Epithelial cell of esophagus (primary cell): ENCODE measurements around the gene KRT75.

Experiments
- DNase-seq: peaks from one replicate; pipeline ENCODE4 v3.0.0; 2010; ENCODE audit warnings: low read depth
- H3K4me3 ChIP-seq: 2 replicates; pipeline ENCODE4 v1.5.1; 2011; ENCODE audit warnings: mild to moderate bottlenecking, low read length, control low read depth
- CTCF ChIP-seq: IDR thresholded peaks from 2 replicates; pipeline ENCODE4 v1.5.1; 2011; ENCODE audit warnings: low read depth, mild to moderate bottlenecking, low read length, control low read depth, inconsistent platforms; ENCODE audit not compliant: insufficient read depth; ENCODE audit errors: missing control alignments

Gene KRT75

GRCh38 chr12:52407918-52408317 lies 26.3 kb downstream of the KRT75 start:
- no peak overlapping the region for H3K4me3 ChIP-seq
- no peak for TF ChIP-seq CTCF
- no peak for DNase-seq

- H3K4me3 ChIP-seq, result no peak within 1 kb of the TSS
- DNase-seq, result no peak
- no peak for TF ChIP-seq CTCF
These were observed 28.2 kb downstream of the KRT75 start, which contains the start of gene KRT82 for GRCh38 chr12:52405922-52406385. Gene KRT82 (minus strand): TSS chr12:52406335. CDS start chr12:52406277, 58 bp downstream.

- no peak for DNase-seq
- TF ChIP-seq CTCF, result no peak
- H3K4me3 ChIP-seq, result no peak overlapping the region
These were observed 29.2 kb downstream of the KRT75 start for GRCh38 chr12:52404951-52405350.

- H3K4me3 ChIP-seq, result no peak overlapping the region
- DNase-seq, result no peak
- TF ChIP-seq CTCF, result no peak
These were observed 30.6 kb downstream of the KRT75 start for GRCh38 chr12:52403561-52403960.

GRCh38 chr12:52402873-52403540 lies 31.2 kb downstream of the KRT75 start:
- H3K4me3 ChIP-seq, result no peak overlapping the region
- no peak for DNase-seq
- no peak for TF ChIP-seq CTCF

GRCh38 chr12:52402377-52402776 lies 31.8 kb downstream of the KRT75 start:
- no peak for DNase-seq
- H3K4me3 ChIP-seq, result no peak overlapping the region
- TF ChIP-seq CTCF, result no peak

GRCh38 chr12:52401926-52402325 lies 32.2 kb downstream of the KRT75 start:
- H3K4me3 ChIP-seq, result no peak overlapping the region
- no peak for TF ChIP-seq CTCF
- peak; percentile 51 for DNase-seq
